Ishikawa (cell line): Measurements from ENCODE around the gene TMEM106A.

Source experiments
- CREB1 ChIP-seq: IDR thresholded peaks from 2 replicates; pipeline ENCODE4 v1.6.1; 2012; ENCODE audit warnings: low read depth
- EP300 ChIP-seq: IDR thresholded peaks from 2 replicates; pipeline ENCODE4 v1.6.1; 2012; ENCODE audit warnings: borderline replicate concordance
- TCF12 ChIP-seq: IDR thresholded peaks from 2 replicates; pipeline ENCODE4 v1.6.1; 2012; ENCODE audit warnings: low read depth
- YY1 ChIP-seq: IDR thresholded peaks from 2 replicates; pipeline ENCODE4 v1.6.1; 2012; ENCODE audit warnings: low read depth
- ZBTB7A ChIP-seq: IDR thresholded peaks from 2 replicates; pipeline ENCODE4 v1.6.1; 2012; ENCODE audit warnings: low read depth

- TF ChIP-seq TCF12: no peak
- no peak for TF ChIP-seq ZBTB7A
- TF ChIP-seq EP300: no peak
- TF ChIP-seq CREB1: no peak
- TF ChIP-seq YY1: no peak
Observed at GRCh38 chr17:43220511-43221125, 8.9 kb downstream of the TMEM106A start.
